ENCODE data around the gene GABRB2.
"Not testable (repeated sequence)": the region's sequence is repeated elsewhere in the genome, so short reads cannot be mapped to it uniquely, and the experiment has no call there.

The GABRB2 gene

DNA sequence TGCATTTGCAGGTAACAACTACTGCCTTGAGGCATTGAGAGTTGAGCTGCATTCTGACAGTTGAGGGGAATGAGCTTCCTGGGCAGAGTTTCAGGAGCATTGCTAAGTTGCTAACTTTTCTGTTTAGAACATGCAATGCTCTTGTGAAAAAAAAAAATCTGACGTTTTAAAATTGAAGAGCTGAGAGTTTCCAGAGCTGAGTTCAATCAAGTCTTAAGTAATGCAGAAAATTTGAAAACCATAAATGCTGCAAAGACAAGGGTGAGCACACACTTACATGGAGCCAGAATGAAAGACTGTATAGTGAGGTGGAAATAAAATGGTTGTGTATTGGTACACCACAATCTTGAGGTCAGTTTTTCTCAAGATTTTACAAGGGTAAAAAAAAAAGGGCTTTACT lies 166.0 kb downstream of the GABRB2 start:
- DNase-seq, result no peak

DNA sequence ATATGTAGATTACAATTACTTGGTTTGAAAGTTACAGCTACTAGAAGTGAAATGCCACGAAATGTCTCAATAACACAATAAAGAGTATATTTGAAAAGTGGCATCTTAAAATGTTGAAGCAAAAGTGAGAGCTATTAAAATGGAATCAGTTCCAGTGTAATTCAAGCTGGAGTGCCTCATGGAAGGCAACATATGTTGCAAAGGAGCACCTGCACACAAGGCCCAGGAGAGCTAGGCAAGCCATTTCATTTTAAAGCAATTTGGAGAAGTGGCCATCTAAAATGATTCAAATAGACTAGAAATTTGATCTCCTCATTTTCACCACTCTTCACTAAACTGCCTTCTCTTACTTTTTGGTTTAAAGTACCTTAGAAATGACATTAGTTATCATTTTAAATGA lies 167.8 kb downstream of the GABRB2 start:
- DNase-seq, result no peak

DNA sequence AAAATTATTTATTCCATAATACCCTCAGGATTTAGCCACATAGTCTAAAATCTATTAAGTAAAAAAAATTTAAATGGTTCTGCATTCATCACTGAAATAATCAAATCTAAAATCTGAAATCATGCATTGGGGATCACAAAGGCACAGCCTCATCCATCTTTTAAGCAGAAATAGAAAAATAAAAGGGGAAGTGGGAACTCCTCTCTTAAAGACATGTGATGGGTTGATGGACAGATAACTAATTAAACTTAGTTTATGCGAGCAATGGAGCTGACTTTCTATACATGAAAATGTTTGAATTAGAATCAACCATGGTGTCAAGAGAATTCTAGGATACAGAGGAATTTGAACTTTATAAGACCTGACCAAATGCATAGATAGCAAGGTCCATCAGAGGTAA lies 170.5 kb downstream of the GABRB2 start:
- DNase-seq, result no peak

DNA sequence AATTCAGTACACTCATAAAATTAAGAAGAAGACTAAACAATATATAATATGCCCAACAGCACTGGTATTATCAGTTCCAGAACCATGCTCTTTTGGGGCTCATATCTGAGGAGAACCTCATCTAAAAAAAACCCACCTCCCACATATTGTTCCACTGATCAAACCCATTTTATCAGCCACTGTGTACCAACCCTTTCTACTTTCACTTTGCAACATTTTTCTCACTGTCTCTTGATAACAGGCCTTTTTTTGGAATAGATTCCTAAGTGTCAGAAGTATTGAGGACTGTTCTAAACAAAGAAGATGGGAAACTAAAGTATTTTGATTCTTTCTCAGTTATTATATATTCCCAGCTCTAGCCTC lies 173.2 kb downstream of the GABRB2 start:
- DNase-seq, result no peak

DNA sequence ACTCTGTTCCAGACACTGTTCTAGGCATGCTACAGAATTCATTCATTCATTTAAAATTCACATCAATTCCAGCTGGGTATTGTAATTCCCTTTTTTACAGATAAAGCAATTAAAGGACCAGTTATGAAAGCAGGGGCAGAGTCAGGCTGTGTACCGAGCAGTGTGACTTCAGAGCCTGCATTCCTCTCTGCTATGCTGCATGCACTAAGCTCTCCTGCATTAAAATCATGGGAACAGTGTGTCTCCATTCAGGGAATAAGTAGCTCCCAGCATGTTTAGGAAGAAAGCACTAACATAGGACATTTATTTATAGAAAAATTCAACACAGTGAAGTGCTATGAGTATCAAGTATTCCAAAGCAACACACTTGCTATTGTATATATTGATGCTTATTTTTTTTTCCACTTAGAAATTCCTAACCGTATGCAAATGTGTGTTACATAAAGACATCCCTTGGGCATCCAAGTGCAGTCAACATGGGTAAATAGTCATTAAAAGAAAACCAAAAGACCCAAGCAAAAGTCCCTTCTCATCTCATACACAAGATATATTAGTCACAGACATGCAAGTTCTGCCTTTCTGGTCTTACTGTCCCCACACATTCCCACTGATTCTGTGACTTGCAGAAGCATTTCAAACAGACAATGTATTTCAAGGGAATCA lies 173.7 kb downstream of the GABRB2 start:
- no peak for DNase-seq

DNA sequence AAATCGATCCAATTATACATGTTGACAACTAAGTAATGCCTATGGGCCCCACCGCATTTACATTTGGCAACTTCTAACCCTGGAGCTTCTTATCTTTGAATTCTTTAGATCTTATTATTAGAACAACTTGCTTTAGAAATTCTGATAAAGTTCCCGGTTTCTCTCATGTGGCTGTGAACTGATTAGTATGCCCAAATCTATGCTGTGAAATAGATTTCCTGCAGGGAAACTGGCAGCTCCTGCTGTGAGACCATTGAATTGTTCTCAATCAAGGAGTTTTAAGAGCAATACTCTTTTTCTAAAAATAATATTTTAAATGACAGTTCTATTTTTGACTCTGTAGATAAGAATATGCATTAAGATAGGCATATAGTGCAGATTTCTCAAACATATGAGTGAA lies 177.5 kb downstream of the GABRB2 start:
- no peak for DNase-seq

DNA sequence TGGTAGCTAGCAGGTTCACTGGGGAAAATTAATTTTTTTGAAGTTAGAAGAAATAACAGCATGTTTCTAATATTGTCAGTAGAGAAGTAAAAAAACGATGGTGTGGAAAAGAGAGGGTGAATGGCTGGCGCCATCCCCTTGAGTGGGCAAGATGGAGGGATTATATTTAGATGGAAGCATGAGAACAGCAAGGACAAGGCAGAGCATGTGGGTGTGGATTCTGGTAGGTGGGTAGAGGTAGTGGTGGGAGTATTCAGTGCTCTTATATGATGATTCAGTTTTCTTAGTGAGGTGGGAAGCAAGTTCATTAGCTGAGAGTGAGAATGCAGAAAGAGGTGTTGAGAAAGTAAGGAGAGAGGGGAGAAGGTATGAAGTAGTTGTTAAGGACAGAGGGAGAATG lies 188.1 kb downstream of the GABRB2 start:
- DNase-seq, result no peak

DNA sequence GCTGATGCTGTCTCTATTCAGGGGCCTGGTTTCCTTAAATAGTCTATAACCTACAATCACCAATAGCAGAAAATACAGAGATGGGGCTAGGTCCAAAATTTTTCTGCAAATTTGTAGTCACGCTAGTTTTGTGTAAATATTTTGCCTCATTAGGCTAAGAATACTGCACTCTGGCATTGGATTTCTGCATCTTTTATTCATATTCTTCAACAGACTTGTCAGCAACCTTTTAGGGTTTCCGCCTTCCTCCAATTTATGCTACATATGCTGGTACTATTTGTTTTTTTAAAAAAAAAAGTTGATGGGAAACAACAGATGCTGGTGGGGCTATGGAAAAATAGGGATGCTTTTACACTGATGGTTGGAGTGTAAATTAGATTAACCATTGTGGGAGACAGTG lies 202.3 kb downstream of the GABRB2 start:
- DNase-seq, result no peak

DNA sequence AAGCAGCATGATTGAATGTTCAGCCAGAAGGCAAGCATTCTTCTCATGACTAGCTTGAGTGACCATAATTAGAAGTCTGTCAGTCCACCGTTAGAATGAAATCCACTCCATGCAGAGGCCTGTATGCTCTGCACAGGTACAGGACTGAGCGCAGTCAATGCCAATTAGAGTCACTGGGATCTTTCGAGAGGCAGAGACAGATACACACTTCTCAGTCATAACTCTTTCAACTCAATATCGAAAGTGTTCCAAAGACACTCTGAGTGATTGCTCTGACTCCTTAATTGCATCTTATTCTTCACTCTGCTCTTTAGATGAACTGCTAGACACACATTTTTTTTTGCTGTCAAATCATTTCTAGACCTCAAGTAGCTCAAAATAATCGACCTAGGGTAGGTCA lies 203.6 kb downstream of the GABRB2 start:
- no peak for DNase-seq

DNA sequence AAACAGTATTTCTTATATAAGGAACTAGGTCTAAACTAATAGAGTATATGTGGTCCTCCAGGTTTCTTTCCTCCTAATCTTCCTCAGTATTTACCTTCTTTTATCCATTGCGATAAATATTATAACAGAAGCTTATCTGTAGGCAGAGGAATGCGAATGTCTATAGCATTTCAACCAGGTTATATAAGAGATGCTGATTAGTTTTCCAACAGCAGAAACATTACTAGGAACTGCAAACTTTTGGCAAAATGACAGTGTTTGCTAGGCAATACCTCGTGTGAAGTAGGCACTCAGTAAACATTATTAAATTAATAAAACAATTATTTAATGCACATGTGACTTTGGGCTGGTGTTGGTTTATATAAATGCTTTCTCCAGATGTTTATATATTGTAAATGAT lies 206.5 kb downstream of the GABRB2 start:
- DNase-seq, result no peak

DNA sequence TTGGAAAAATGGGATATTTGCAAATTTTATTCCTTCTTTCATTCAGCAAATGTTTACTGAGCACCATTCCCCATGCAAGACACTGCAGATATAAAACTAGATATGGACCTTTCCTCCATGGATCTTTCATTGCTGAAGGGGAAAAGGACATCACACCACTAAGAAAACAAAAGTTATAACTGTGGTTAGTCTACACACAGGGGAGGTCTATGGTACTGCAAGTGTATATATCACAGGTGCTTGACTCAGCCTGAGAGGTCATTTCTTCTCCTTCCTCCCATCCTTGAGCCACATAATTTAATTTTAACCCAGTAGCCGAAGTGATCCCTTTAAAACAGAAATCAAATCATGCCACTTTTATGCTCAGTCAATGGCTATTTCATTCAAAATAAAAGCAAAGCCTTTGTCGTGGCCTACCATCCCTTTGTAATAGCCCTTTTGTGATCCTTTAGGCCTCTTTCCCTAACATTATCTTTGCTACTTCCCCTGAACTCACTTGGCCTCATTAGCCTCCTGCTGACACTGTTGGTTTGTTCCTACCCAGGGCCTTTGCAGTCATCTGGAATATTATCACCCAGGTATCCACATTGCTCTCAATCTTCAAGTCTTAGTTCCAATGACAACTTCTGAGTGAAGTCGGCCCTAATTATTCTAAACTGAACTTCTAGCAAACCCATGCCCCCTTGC lies 213.2 kb downstream of the GABRB2 start:
- no peak for DNase-seq

DNA sequence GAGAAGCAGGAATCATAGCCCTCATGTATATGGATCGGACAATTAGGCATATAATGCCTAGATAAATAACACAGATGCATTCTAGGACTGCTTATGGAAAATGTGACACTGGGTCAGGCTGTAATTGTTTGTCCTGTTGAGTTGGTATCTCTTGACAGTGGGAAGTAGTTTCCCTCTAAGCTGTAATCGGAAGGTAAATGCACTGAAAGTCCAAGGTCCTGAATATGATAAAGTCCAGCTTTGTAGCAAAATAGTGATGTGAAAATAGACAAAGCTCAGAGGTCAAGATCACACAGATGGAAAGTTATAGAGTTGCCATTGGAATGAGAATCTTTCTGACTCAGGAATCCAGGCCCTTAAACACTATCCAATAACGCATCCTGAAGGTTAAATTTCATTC lies 214.2 kb downstream of the GABRB2 start:
- DNase-seq, result no peak

DNA sequence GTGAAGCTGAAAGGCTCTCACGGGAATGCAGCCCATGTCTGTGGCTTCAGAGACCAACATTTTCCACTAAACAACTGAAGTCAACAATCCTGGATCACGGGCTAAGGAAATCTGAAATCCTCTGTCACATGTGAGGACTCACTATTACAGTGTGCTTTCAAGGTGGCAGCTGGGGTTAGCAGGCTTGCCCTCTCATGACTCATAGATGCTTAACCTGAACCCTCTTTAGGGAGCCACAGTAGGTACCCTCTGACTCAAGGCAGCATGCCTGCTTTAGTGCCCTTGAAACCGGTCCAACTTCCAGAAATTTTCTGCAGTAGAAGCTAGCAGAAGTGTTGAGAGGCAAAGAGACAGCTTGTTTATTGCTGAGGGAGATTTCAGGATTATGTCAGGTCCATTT lies 232.5 kb downstream of the GABRB2 start:
- no peak for DNase-seq

DNA sequence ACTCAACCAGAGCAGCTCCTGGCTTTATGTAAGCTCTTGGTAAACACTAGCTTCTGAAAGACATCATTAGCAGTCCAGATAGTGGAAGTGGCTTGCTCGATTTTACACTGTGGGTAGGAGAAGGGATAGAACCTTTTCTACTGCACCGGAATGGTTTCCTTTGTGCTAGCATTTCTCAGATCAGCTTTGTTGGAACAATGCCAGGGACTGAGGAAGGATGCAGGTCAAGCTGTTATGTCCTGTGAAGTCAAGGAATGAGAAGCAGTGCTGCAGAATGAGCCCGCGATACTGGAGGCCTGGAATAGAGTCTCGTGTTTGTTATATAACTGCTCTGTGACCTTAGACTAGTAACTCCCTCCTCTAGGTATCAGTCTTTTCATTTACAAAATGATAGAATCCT lies 233.6 kb downstream of the GABRB2 start:
- no peak for DNase-seq

DNA sequence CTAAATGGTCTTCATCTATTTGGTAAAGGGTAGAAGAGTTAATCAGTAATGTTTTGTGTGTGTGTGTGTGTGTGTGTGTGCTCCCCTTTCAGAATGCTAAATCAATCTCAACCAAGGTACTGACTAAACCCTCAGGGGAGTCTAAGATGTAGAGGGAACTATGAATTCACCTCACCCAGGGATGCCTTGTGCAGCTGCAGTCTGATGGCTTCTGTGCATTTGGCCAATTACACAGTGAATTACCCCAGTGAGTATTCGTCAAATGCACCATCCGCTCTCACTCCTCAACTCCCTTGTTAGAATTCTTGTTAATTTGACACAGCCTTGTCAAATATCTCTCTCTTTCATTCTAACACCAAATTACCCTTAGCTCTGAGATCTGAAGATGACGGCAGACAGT lies 234.6 kb downstream of the GABRB2 start:
- no peak for DNase-seq

DNA sequence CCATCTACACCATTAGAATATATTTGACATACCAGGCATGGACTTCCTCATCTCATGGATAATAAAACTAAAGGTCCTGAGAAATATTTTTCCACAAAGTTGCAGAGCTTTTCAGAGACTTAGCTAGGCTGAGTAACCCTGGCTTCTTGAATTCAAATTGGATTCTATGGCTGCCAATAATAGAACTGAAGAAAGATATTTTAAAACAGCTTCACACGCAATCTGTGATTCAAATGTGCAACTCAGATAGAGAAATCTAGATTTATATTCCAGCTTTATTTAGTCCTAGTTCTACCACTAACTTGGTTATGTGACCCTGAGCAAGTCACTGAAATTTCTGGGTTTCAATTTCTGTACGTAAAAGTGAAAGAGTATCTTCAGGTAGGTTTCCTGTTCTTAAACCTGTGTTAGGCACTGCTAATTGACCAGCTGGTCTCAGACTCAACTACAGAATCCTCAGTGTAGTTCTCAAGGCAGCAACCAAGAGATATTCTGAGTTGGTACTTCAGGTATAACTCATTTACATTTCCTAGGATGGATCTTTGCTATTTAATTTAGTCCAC lies 235.3 kb downstream of the GABRB2 start:
- DNase-seq, result no peak

DNA sequence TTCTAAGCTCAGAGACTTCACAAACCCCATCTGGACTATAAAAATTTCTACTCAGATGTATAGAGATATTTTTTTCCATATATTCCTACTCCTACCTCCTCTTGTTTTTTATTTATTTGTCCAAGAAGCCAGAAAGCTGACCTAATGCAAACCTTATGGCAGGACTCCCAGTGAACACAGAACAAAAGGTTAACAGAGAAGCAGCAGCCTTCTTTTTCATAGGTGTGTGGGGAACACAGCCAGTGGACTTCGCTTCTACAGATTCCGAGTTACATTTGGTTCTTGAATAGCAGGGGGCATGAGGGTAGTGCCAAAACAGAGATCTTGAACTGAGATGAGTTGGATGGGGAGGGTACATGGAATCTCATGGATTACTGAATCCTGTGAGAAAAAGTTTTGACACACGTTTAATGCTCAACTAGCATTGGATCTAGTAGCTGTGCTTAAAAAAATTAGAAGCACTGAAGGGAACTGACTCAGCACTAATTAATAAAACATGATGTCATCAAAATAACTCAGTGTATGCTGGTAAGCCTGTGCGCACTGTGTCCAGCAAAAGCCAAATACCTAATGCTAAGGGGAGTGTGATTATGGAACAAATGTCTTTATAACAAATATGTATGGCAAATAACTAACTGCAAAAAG lies 240.1 kb downstream of the GABRB2 start:
- no peak for DNase-seq

DNA sequence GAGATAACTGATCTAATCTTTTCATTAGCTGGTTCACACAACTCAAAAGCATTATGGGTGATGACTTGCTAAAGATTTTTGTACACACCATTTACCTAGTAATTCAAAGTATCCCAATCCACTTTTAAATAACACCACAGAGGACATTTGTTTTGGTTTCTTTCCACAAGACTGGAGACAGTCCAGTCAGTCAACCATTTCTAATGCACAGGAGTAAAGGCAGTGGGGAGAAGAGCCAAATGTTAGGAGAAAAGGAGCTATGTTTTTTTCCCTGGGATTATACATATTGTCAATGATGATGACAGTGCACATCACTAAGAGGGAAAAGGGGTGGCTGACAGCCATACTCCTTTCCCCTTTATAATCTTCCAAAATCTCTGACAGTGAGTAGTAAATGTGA lies 240.9 kb downstream of the GABRB2 start:
- DNase-seq, result no peak

DNA sequence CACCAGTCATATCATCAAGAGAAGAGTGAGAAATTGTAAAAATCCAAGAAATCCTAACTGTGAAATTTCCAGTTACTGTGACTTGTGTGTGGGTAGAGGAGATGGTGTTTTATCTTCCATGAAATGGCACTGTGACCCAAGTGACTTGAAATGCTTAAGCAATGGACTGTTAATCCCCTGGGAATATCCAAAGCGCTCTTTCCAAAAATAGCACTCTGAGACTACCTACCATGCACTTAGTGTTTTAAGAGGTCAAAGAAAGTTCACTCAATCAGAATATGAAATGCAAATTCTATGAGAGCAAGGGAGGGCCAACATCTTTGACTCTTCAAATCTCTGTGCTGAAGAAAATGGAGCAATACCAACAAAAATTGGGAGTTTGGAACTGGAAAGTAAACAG lies 244.0 kb downstream of the GABRB2 start:
- DNase-seq, result no peak

DNA sequence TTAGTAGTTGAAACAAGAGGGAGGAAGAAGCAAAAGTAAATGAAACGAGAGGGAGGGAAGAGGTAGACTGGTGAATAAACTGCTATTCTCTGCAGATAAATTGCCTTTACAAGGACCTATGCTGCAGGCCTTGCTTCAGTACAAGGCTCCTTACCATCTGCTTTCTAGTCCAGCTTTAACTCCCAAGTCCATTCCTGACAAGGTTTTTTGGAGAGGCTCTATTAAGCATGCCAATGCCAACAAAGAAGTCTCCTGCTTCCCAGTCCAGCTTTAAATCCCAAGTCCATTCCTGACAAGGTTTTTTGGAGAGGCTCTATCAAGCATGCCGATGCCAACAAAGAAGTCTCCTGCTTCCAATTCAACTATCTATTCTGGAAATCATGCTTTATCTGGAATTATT lies 244.9 kb downstream of the GABRB2 start:
- DNase-seq, result no peak

DNA sequence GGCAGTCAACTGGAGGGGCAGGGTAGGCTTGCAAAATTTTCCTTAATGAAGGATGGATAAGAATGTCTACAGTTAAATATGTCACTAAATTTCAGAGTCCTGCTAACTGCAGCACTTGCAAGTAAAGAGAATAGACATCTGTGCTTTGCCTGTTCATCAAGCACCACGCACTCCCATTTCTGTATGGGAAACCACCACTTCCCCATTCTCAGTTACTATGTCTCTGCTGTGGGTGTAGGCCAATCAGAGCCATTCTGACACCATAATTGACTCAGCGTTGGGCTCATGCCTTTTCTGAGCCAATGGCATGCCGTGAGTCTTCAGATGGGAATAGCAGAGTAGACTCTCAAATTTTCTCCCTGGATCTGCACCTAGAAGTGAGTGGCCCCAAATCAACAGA lies 247.5 kb downstream of the GABRB2 start:
- no peak for DNase-seq

DNA sequence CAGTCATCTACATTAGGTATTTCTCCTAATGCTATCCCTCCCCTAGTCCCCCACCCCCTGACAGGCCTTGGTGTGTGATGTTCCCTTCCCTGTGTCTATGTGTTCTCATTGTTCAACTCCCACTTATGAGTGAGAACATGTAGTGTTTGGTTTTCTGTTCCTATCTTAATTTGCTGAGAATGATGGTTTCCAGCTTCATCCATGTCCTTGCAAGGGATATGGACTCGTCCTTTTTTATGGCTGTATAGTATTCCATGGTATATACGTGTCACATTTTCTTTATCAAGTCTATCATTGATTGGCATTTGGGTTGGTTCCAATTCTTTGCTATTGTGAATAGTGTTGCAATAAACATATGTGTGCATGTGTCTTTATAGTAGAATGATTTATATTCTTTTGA lies 249.1 kb downstream of the GABRB2 start:
- DNase-seq, result not testable (repeated sequence)

DNA sequence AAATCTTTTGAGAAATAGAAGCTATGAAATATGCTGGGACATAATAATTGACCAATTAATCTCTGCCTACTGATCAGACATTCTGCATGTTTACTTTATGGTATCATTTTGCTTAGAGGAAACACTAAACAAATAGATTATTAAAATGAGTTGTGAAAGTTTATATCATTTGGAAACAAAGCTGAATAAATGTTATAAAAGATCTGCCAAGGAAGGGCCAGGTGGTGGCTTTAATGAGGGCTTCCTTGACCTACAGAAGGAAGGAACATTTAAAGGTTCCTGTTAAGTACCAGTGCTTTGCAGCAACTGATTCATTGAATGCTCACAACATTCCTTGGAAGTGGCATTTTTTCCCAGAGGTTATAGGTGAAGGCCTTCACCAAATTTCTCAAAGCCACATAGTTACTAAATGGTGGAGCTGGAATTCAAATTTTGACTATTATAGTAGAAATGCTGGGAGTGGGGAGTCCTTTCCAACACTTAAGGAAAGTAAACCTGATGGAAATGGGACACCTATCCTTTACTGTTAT lies 250.7 kb downstream of the GABRB2 start:
- no peak for DNase-seq

DNA sequence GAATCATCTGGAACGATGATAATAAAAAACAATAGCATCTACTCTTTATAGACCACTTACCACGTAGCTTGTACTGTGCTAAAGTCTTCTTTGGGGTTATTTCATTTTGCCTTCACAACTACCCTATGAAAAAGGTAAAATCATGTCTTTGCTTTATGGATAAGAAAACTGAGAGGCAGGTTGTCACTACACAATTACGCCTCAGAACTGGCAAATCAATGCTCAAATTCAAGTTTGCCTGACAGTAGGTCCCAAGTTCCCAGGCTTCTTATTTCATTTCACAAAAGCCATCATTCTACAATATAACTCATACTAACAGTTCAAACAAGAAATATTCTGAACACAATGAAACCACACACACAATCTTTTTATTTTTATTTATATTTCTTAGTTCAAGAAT lies 258.5 kb downstream of the GABRB2 start:
- DNase-seq, result no peak

Data from NCI-H1417 treated with DMSO at 0.1 percent for 48 hours (cell line).